IPS-NIHi7 (cell line): ENCODE results near the gene IRS1.

ENCODE experiments used
- DNase-seq: peaks from one replicate; pipeline ENCODE4 v3.0.0; 2012; ENCODE audit warnings: mixed read lengths; ENCODE audit errors: extremely low spot score

IRS1 gene

GRCh38 chr2:226825056-226825455, 25.4 kb upstream of the IRS1 start:
- DNase-seq = no peak

- no peak for DNase-seq
Observed at GRCh38 chr2:226818930-226819329, 19.3 kb upstream of the IRS1 start.

DNA sequence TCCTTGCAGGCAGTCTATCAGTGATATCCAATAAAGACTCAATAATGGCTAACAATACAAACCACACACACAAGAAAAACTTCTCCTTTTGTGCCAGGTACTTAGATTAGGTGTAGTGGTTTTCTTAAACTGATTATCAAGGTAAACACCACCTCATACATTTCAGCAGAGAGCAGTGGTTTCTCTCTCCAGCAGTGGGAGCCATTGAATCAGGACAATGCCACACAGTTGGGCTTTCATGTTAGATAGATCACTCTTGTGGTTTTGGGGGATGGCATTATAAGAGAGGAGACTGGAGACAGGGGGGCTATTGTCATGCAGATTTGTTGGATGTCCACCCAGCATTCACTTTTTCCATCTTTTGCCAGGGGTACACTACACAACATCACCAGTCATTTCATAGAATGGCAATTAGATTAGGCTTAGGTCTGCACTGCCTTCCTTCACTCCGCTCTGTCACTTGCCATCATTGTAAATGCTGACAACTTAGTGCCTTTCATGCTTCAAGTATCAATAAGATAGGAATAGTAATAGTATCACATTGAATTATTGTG, 13.6 kb upstream of the IRS1 start:
- DNase-seq = peak; percentile 45

GRCh38 chr2:226803410-226803809, 3.8 kb upstream of the IRS1 start:
- DNase-seq = no peak

DNA sequence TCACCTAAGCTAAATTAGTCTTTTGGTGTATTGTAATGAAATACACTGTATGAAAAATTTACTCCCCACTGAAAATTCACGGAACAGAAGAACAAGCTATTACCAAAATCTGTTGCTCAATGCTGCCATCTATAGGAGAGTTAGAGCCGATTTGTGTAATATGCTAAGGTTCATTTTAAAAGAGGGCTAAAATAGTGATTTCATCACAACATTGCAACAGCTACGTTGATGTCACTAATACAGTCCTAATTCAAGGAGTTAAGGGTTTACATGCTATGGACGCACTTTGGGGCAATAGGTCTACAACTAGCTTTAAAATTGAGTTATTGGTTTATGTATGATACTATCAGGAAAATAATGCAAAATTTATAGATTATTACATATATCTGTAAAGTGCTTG, 3.0 kb upstream of the IRS1 start:
- DNase-seq = no peak

- peak; percentile 88 for DNase-seq
Observed at GRCh38 chr2:226800941-226801784, 1.5 kb upstream of the IRS1 start.

- DNase-seq = no peak
Observed at GRCh38 chr2:226799976-226800940, 638 bp upstream of the IRS1 start.

DNA sequence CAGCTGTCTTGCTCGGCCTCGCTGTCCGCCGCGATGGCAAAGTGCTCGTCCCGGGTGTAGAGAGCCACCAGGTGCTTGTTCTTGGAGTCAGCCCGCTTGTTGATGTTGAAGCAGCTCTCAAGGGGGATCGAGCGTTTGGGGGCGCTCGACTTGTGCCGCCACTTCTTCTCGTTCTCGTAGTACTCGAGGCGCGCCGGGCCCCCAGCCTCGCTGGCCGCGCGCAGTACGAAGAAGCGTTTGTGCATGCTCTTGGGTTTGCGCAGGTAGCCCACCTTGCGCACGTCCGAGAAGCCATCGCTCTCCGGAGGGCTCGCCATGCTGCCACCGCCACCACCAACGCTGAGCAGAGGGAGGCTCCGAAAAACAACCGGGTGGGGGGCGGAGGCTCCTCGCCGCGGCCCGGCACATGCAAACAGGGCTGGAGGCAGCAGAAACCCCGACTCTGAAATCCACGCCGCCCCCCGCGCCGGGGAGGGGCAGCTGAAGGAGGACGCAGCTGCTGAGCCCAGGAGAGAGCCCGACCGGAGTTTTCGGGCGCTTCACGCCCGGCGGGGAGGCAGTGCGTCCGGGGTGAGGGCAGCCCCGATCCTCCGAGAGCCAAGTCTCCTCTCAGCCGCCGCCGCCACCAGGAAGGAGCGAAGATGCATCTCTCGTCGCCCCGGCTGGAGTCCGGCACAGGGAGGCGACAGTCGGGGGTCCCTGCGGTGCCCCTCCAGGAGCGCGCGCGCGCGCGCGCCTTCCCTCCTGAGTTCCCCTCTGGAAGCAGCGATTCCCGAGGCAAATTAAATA, 1.0 kb downstream of the IRS1 start:
- peak; percentile 28 for DNase-seq

- DNase-seq = no peak
Observed at GRCh38 chr2:226797989-226798421, 1.6 kb downstream of the IRS1 start.

GRCh38 chr2:226797289-226797988, 2.2 kb downstream of the IRS1 start:
- no peak for DNase-seq

GRCh38 chr2:226796840-226797288, 2.8 kb downstream of the IRS1 start:
- DNase-seq = no peak

- no peak for DNase-seq
Observed at GRCh38 chr2:226796012-226796839, 3.4 kb downstream of the IRS1 start.

DNA sequence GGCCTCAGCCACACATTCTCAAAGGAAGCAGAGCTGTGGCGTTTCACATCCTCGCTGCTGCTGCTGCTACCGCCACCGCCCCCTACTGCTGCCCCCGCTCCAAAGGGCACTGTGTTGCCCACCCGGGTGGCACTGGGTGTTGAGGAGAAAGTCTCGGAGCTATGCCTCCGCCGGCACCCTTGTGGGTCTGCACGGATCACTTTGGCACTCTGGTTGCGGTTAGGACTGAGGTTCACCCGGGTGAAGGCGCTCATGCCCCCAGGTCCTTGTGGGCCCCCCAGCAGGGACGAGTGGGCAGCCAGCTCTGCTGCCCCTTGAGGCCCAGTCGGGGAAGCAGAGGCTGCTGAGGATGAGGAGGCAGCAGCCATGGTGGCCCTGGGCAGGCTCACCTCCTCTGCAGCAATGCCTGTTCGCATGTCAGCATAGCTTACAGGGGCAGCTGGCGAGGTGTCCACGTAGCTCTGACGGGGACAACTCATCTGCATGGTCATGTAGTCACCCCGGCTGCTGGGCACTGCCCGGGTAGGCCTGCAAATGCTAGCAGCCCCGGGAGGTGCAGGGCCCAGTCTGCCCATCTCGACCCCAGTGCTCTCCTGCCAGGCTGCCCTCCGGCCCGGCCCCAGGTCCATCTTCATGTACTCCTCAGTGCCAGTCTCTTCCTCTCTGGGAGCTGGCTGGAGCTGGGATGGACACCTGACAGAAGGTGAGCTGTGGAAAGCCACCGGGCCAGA, 4.2 kb downstream of the IRS1 start:
- no peak for DNase-seq

DNA sequence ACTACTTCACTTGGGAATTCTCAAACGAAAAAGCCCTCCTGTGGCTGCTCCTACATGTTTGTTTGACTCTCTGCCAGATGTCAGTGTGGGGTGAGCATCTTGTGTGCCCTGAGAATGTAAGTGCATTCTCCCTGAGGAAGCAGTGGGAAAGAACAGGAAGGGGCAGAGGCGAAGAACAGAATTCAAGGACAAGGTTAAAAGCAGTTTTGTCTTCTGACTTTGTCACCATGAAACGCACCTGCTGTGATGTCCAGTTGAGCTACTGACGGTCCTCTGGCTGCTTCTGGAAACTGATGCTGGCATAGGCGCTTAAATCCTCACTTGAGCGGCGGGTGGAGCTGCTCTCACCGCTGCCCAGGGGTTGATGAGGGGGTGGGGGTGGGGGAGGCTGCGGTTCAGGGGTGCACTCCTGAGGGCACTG, 4.9 kb downstream of the IRS1 start:
- DNase-seq = no peak

- DNase-seq = no peak
Observed at GRCh38 chr2:226794196-226794661, 5.4 kb downstream of the IRS1 start.

DNA sequence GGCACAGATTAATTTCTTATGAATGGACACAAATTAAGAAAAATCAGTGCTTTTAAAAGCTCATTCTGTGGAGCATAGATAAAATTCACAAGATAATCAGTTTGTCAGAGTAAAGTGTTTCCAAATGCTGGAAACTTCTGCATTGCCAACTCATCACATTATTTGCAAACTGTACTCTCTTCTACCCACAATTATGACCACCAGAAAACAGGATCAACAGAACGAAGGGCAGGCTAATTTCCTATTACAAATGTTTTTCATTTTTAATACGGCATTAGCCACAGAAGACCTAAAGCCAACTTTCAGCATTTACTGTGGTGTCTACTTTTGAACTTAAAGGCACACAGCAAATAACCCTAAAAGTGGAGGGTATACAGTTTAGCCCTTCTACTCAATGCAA, 6.0 kb downstream of the IRS1 start:
- no peak for DNase-seq

DNA sequence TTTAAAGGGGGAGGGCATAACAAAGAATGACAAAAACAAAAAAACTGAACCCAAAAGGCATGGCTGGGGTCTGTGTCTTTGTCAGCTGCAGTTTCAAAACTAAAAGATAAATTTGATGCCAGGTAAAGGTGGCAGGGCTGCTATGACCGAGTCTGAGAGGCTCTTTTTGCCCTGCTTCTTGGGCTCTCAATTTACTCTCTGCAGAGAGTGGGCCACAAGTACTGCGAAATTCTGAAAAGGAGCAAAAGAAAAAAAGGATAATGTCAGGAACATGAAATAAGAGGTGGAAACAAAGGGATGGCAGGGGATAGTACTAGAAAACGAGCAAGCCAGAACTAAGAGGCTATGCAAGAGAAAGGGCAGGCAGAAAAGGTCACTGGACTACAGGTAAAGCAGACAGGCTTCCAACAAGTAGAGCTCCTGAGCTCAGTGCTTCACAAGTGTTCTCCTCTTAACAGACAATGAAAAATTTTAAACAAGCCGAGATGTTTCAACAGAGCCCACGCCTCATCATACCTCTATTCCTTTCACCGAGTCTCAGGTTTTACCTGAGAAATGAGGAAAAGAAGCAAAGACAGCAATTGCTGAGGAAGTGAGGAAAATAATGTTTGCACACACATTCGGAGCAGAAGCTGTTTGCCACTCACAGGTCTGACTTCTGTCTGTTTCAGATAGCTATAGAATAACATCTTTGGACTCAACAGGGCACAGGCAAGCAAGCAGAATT, 7.3 kb downstream of the IRS1 start:
- DNase-seq = no peak

GRCh38 chr2:226791487-226792081, 8.0 kb downstream of the IRS1 start:
- peak; percentile 98 for DNase-seq
